HL-60 (cell line): ENCODE data around the gene TM4SF18.
"Not testable (repeated sequence)": the region's sequence is repeated elsewhere in the genome, so short reads cannot be mapped to it uniquely, and the experiment has no call there.

Experiments used
- DNase-seq, 2 experiments: peaks; one replicate each; pipeline ENCODE4 v3.0.0-alpha.2; 2010 to 2020; ENCODE audit warnings: low read depth in 1 of 2, low spot score in 1 of 2
- H3K27ac ChIP-seq: fragments of 250-450 bp; sonication (Bioruptor Pico); replicated peaks from 2 replicates; pipeline ENCODE4 v1.5.1; 2020; ENCODE audit warnings: mild to moderate bottlenecking, moderate library complexity
- H3K27me3 ChIP-seq: fragments of 250-450 bp; sonication (Bioruptor Pico); 2 replicates; pipeline ENCODE4 v1.5.1; 2021; ENCODE audit warnings: mild to moderate bottlenecking, moderate library complexity; ENCODE audit not compliant: insufficient read depth, poor library complexity, severe bottlenecking
- H3K4me3 ChIP-seq: replicated peaks from 2 replicates; pipeline ENCODE4 v1.5.1; 2011; ENCODE audit warnings: mild to moderate bottlenecking, control low read depth, low read length; ENCODE audit not compliant: insufficient read depth
- GABPA ChIP-seq: IDR thresholded peaks from 2 replicates; pipeline ENCODE4 v1.6.1; 2012; ENCODE audit warnings: low read depth
- POLR2AphosphoS5 ChIP-seq: IDR thresholded peaks from 2 replicates; pipeline ENCODE4 v1.6.1; 2012; ENCODE audit warnings: low read depth
- SPI1 ChIP-seq: IDR thresholded peaks from 2 replicates; pipeline ENCODE4 v1.6.1; 2012; ENCODE audit warnings: low read depth, mild to moderate bottlenecking, borderline replicate concordance
- TF ChIP-seq, protein P1 (sequence below): IDR thresholded peaks from one replicate; pipeline ENCODE4 v1.5.1; 2011; ENCODE audit warnings: low read length, control low read depth, inconsistent platforms; ENCODE audit not compliant: insufficient read depth
- TF ChIP-seq, protein P2 (sequence below): IDR thresholded peaks from 2 replicates; pipeline ENCODE4 v1.6.1; 2012; ENCODE audit warnings: low read depth; ENCODE audit not compliant: insufficient replicate concordance

Gene TM4SF18

DNA sequence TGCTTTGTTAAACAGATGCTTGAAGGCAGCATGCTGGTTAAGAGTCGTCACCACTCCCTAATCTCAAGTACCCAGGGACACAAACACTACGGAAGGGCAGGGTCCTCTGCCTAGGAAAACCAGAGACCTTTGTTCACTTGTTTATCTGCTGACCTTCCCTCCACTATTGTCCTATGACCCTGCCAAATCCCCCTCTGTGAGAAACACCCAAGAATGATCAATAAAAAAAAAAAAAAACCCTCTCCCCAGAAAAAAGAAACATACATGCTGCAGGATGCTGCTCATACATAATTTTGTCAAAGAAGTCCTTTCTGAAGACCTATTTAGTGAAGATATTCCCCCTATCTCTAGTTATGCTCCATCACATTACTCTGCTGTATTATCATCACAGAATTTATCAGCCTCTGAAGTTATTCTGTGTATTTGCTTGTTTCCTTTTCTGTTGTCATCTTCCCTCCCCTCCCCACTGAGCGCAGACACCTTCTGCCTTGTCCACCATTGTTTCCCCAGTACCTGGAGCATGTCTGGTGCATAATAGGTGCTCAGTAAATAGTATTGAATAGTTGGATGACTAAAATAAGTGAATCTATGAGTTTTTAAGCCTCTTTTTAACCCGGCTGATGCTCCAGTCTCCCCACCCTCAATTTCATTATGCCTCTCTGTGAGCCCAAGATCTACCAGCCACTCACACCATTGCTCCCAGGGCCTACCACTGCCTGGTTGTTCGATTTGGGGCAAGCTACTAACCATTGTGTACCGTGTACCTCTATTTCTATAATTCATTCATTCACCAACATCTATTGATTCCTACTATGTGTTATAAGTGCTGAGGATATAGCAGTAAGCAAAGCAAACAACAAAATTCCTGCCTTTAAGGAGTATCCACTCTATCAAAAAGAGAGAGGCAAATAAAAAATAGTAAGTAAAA, 48.0 kb upstream of the TM4SF18 start:
- no peaks in the 10 kb centered on the region for H3K27me3 ChIP-seq
- TF ChIP-seq GABPA (no peak), POLR2AphosphoS5 (no peak), SPI1 (no peak)
- TF ChIP-seq, protein P1, sequence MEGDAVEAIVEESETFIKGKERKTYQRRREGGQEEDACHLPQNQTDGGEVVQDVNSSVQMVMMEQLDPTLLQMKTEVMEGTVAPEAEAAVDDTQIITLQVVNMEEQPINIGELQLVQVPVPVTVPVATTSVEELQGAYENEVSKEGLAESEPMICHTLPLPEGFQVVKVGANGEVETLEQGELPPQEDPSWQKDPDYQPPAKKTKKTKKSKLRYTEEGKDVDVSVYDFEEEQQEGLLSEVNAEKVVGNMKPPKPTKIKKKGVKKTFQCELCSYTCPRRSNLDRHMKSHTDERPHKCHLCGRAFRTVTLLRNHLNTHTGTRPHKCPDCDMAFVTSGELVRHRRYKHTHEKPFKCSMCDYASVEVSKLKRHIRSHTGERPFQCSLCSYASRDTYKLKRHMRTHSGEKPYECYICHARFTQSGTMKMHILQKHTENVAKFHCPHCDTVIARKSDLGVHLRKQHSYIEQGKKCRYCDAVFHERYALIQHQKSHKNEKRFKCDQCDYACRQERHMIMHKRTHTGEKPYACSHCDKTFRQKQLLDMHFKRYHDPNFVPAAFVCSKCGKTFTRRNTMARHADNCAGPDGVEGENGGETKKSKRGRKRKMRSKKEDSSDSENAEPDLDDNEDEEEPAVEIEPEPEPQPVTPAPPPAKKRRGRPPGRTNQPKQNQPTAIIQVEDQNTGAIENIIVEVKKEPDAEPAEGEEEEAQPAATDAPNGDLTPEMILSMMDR: no peak
- TF ChIP-seq, protein P2, sequence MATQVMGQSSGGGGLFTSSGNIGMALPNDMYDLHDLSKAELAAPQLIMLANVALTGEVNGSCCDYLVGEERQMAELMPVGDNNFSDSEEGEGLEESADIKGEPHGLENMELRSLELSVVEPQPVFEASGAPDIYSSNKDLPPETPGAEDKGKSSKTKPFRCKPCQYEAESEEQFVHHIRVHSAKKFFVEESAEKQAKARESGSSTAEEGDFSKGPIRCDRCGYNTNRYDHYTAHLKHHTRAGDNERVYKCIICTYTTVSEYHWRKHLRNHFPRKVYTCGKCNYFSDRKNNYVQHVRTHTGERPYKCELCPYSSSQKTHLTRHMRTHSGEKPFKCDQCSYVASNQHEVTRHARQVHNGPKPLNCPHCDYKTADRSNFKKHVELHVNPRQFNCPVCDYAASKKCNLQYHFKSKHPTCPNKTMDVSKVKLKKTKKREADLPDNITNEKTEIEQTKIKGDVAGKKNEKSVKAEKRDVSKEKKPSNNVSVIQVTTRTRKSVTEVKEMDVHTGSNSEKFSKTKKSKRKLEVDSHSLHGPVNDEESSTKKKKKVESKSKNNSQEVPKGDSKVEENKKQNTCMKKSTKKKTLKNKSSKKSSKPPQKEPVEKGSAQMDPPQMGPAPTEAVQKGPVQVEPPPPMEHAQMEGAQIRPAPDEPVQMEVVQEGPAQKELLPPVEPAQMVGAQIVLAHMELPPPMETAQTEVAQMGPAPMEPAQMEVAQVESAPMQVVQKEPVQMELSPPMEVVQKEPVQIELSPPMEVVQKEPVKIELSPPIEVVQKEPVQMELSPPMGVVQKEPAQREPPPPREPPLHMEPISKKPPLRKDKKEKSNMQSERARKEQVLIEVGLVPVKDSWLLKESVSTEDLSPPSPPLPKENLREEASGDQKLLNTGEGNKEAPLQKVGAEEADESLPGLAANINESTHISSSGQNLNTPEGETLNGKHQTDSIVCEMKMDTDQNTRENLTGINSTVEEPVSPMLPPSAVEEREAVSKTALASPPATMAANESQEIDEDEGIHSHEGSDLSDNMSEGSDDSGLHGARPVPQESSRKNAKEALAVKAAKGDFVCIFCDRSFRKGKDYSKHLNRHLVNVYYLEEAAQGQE: no peak
- H3K27ac ChIP-seq: no peak overlapping the region
- no peak overlapping the region for H3K4me3 ChIP-seq
- DNase-seq: no peak

DNA sequence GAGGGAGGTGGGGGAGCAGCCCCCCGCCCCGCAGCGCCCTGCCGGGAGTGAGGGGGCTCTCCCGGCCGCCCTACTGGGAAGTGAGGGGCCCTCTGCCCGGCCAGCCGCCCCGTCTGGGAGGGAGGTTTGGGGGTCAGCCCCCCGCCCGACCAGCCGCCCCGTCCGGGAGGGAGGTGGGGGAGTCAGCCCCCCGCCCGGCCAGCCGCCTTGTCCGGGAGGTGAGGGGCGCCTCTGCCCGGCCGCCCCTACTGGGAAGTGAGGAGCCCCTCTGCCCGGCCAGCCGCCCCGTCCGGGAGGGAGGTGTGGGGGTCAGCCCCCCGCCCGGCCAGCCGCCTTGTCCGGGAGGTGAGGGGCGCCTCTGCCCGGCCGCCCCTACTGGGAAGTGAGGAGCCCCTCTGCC, 46.8 kb upstream of the TM4SF18 start:
- H3K27ac ChIP-seq, H3K27me3 ChIP-seq, DNase-seq, H3K4me3 ChIP-seq: not testable (repeated sequence)

DNA sequence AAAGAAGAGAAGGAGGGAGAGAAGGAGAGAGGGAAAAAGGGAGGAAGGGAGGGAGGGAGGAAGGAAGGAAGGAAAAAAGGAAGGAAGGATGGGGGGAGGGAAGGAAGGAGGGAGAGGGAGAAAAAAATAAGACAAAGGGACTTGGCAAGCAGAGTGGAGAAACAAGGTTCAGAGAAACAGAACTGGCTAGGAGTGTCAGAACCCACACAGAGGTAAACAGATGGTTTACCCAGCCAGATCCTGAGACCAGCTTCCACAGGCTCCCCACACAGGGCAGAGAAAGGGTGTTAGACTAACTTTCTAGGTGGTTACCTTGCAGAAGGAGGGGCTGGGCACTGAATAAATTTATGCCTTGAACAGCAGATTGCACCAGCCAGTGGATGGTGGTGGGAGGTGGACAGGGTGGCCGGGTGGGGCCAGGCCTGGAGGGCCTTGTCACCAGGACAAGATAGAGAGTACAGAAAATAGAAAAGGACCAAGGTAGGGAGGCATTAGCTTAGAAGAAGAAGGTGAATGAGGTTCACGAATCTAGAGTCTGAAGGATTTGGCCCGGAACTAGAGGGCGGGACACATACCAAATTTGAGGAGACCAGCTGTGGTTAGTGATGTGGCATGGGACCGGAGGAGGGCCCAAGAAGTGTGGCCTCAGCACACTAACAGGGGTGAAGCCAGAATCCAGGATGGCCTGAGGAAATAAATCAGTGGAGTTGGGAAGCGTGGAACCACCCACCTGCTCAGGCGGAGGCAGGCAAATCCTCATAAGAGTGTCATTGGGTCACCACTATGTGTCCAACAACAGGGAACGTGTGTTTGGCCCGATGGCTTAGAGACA, 45.3 kb upstream of the TM4SF18 start:
- no peak for DNase-seq
- H3K27ac ChIP-seq: no peak overlapping the region
- H3K27me3 ChIP-seq: no peaks in the 10 kb centered on the region
- TF ChIP-seq POLR2AphosphoS5 (no peak), SPI1 (no peak), GABPA (no peak)
- TF ChIP-seq, protein P1: no peak
- TF ChIP-seq, protein P2: no peak
- H3K4me3 ChIP-seq: no peak overlapping the region
